ENCODE data around the gene NCAN.

DNA sequence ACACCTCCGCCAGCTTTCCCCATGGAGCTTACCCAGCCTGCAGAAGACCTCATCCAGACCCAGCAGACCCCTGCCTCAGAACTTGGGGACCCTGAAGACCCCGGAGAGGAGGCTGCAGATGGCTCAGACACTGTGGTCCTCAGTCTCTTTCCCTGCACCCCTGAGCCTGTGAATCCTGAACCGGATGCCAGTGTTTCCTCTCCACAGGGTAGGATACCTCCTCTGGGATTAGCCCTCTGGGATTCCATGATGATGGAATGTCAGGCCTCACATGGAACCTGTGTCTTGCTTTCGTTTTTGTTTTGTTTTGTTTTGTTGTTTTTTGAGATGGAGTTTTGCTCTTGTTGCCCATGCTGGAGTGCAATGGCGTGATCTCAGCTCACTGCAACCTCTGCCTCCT is 17.8 kb upstream of the NCAN start:
- TF ChIP-seq EP300 (IDR thresholded peaks at IDR 0.05; ENCODE audit: borderline replicate concordance in 1 of 2, low read depth in 2 of 2, low read length in 2 of 2) (no peak), EZH2 (IDR thresholded peaks at IDR 0.05; ENCODE audit: low read depth, low read length, severe bottlenecking) (no peak), TEAD4 (IDR thresholded peaks at IDR 0.05; ENCODE audit: low read depth, low read length) (no peak), RFX5 (IDR thresholded peaks at IDR 0.05; ENCODE audit: borderline replicate concordance, low read depth, low read length) (no peak), SUZ12 (IDR thresholded peaks at IDR 0.05; ENCODE audit: low read length) (no peak), SRF (IDR thresholded peaks at IDR 0.05; ENCODE audit: low read depth, low read length) (no peak), POLR2A (IDR thresholded peaks at IDR 0.05; ENCODE audit: control extremely low read depth in 1 of 2, low read depth in 2 of 2, low read length in 2 of 2) (no peak)
- TF ChIP-seq, protein P1, sequence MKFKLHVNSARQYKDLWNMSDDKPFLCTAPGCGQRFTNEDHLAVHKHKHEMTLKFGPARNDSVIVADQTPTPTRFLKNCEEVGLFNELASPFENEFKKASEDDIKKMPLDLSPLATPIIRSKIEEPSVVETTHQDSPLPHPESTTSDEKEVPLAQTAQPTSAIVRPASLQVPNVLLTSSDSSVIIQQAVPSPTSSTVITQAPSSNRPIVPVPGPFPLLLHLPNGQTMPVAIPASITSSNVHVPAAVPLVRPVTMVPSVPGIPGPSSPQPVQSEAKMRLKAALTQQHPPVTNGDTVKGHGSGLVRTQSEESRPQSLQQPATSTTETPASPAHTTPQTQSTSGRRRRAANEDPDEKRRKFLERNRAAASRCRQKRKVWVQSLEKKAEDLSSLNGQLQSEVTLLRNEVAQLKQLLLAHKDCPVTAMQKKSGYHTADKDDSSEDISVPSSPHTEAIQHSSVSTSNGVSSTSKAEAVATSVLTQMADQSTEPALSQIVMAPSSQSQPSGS (IDR thresholded peaks at IDR 0.05; ENCODE audit: low read length) = no peak
- TF ChIP-seq, protein P2, sequence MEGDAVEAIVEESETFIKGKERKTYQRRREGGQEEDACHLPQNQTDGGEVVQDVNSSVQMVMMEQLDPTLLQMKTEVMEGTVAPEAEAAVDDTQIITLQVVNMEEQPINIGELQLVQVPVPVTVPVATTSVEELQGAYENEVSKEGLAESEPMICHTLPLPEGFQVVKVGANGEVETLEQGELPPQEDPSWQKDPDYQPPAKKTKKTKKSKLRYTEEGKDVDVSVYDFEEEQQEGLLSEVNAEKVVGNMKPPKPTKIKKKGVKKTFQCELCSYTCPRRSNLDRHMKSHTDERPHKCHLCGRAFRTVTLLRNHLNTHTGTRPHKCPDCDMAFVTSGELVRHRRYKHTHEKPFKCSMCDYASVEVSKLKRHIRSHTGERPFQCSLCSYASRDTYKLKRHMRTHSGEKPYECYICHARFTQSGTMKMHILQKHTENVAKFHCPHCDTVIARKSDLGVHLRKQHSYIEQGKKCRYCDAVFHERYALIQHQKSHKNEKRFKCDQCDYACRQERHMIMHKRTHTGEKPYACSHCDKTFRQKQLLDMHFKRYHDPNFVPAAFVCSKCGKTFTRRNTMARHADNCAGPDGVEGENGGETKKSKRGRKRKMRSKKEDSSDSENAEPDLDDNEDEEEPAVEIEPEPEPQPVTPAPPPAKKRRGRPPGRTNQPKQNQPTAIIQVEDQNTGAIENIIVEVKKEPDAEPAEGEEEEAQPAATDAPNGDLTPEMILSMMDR (IDR thresholded peaks at IDR 0.05; ENCODE audit: control extremely low read depth in 1 of 3, insufficient read depth in 1 of 3, low read depth in 1 of 3, low read length in 3 of 3) = no peak
